GM12875 (cell line): ENCODE results near the gene CDH15.

Source experiments
- H3K4me3 ChIP-seq: one replicate; pipeline ENCODE4 v1.5.1; 2011; ENCODE audit warnings: low read depth, low read length, control low read depth
- TF ChIP-seq, protein P1 (sequence below): IDR thresholded peaks from 2 replicates; pipeline ENCODE4 v1.5.1; 2011; ENCODE audit warnings: low read depth, mild to moderate bottlenecking, control low read depth, inconsistent platforms, low read length, moderate library complexity, borderline replicate concordance; ENCODE audit not compliant: insufficient read depth

Gene CDH15

GRCh38 chr16:89197033-89197632, 25.6 kb downstream of the CDH15 start:
- TF ChIP-seq, protein P1, sequence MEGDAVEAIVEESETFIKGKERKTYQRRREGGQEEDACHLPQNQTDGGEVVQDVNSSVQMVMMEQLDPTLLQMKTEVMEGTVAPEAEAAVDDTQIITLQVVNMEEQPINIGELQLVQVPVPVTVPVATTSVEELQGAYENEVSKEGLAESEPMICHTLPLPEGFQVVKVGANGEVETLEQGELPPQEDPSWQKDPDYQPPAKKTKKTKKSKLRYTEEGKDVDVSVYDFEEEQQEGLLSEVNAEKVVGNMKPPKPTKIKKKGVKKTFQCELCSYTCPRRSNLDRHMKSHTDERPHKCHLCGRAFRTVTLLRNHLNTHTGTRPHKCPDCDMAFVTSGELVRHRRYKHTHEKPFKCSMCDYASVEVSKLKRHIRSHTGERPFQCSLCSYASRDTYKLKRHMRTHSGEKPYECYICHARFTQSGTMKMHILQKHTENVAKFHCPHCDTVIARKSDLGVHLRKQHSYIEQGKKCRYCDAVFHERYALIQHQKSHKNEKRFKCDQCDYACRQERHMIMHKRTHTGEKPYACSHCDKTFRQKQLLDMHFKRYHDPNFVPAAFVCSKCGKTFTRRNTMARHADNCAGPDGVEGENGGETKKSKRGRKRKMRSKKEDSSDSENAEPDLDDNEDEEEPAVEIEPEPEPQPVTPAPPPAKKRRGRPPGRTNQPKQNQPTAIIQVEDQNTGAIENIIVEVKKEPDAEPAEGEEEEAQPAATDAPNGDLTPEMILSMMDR: no peak
- H3K4me3 ChIP-seq: no peak overlapping the region

GRCh38 chr16:89197633-89198416, 26.3 kb downstream of the CDH15 start:
- TF ChIP-seq, protein P1: no peak
- no peak overlapping the region for H3K4me3 ChIP-seq

GRCh38 chr16:89198417-89199240, 27.1 kb downstream of the CDH15 start:
- no peak overlapping the region for H3K4me3 ChIP-seq
- TF ChIP-seq, protein P1: no peak

DNA sequence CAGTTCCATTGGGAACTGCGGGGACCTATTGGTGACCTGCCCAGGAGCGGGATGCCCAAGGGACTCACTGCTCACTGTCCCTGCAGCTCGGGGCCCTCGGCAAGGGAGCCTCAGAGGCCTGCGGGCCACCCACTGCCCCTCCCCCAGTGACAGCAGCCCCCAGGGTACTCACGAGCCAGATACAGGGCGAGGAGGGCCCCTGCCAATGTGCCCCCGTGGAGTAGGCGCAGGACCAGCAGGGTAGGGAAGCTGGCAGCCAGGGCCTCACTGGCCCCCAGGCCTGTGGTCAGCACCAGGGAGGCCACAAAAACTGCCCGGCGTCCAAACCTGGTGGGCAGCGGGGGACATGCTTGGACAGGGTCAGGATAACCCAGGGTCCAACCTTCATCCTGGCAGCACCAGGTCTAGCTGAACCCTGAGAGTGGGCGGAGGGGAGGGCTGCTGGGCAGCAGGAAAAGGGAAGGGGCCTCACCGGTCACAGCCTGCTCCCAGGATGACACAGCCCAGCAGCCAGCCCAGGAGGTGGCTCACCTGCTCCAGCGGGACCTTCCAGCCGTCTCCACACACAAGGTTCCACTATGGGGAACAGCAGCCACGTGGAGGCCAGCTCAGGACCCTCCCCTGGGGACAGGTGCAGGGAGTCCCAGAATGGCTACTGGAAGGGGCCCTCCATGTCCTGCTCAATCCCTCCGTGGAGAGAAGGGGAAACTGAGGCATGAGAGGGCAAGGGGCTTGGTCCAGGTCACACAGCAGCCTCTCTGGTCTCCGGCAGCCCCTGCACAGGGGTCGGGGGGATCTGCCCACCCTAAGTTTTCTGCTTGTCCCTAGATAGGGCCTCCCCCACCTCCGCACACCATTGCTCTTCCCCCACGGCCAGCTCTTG, 27.9 kb downstream of the CDH15 start:
- TF ChIP-seq, protein P1: no peak

GRCh38 chr16:89200124-89200849, 28.7 kb downstream of the CDH15 start, which contains the start of gene SLC22A31:
TSS of gene SLC22A31 (minus strand) at chr16:89200537. CDS start at chr16:89200501, 36 bp downstream.
- TF ChIP-seq, protein P1: no peak
- H3K4me3 ChIP-seq: no peak within 1 kb of the TSS

More for the DNA sequence above, 27.9 kb downstream of the CDH15 start:
- H3K4me3 ChIP-seq: no peak overlapping the region

DNA sequence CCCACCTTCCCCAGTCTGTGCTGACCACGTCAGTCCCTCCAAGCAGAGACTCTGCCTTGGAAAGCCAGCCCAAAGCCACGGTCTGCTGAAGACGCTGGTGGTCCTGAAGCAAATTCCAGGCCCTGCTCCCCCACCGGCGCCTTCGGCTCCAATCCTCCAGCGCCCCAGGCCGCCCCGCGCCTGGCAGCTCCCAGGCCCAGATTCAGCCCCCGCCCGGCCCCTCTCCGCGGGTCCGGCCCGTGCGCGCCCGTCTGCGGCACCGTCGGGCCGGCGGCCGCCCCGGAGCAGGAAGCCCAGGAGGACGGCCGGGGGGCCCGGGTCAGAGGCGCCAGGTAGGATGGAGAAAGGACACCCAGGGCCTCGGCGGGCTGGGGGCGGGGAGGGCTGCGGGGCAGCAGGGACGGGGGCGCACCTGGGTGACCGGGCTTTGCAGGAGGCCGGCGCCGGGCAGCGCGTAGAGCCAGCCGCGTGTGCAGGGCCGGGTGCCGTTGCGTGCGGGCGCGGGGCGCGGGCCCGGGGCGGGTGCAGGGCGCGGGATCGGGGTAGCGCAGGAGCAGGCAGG, 29.4 kb downstream of the CDH15 start:
- H3K4me3 ChIP-seq: no peak overlapping the region
- TF ChIP-seq, protein P1: no peak
